NB4 (cell line): ENCODE data around the gene BCL2.

Experiments
- POLR2A ChIP-seq: IDR thresholded peaks from 2 replicates; pipeline ENCODE4 v1.6.1; 2011; ENCODE audit warnings: mild to moderate bottlenecking; ENCODE audit not compliant: insufficient read length; ENCODE audit errors: extremely low read depth
- TF ChIP-seq, protein P1 (sequence below): IDR thresholded peaks from one replicate; pipeline ENCODE4 v1.5.1; 2012; ENCODE audit warnings: low read depth, low read length

DNA sequence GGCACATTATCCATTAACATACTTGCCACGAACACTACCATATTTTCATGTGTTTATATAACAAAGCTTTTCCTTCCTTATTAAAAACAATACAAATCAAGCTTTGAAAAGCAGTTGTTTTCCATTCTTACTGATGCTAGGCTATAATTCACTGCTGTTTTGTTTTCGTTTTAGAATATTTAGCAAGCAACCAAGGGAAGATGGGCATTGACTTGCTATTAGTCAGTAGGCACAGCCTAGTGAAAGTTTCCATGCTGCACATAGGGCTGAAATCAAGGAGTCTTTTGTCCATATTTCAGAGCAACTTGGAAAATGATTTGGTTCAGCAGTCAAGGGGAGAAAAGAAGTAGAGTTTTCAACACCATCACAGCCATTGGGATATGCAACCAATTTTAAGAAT lies 31.3 kb downstream of the BCL2 start:
- TF ChIP-seq POLR2A: no peak
- TF ChIP-seq, protein P1, sequence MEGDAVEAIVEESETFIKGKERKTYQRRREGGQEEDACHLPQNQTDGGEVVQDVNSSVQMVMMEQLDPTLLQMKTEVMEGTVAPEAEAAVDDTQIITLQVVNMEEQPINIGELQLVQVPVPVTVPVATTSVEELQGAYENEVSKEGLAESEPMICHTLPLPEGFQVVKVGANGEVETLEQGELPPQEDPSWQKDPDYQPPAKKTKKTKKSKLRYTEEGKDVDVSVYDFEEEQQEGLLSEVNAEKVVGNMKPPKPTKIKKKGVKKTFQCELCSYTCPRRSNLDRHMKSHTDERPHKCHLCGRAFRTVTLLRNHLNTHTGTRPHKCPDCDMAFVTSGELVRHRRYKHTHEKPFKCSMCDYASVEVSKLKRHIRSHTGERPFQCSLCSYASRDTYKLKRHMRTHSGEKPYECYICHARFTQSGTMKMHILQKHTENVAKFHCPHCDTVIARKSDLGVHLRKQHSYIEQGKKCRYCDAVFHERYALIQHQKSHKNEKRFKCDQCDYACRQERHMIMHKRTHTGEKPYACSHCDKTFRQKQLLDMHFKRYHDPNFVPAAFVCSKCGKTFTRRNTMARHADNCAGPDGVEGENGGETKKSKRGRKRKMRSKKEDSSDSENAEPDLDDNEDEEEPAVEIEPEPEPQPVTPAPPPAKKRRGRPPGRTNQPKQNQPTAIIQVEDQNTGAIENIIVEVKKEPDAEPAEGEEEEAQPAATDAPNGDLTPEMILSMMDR: no peak
